BLaER1 (cell line): Measurements from ENCODE around the gene ACADM.
"Not testable (repeated sequence)": the region's sequence is repeated elsewhere in the genome, so short reads cannot be mapped to it uniquely, and the experiment has no call there.

Source experiments
- H3K27ac ChIP-seq: shearing (Covaris generic); formaldehyde crosslinking; 2 replicates; pipeline ENCODE4 v1.8.1; 2022
- H3K27me3 ChIP-seq: shearing (Covaris generic); formaldehyde crosslinking; 2 replicates; pipeline ENCODE4 v1.8.1; 2022
- H3K36me3 ChIP-seq: shearing (Covaris generic); formaldehyde crosslinking; 2 replicates; pipeline ENCODE4 v1.8.1; 2022
- H3K4me1 ChIP-seq: shearing (Covaris generic); formaldehyde crosslinking; 2 replicates; pipeline ENCODE4 v1.8.1; 2022
- H3K4me2 ChIP-seq: shearing (Covaris generic); formaldehyde crosslinking; 2 replicates; pipeline ENCODE4 v1.8.1; 2022
- H3K4me3 ChIP-seq: shearing (Covaris generic); formaldehyde crosslinking; 2 replicates; pipeline ENCODE4 v1.8.1; 2022
- H3K9ac ChIP-seq: shearing (Covaris generic); formaldehyde crosslinking; 2 replicates; pipeline ENCODE4 v1.8.1; 2022
- H3K9me3 ChIP-seq: shearing (Covaris generic); formaldehyde crosslinking; 2 replicates; pipeline ENCODE4 v1.8.1; 2022
- H4K20me1 ChIP-seq: shearing (Covaris generic); formaldehyde crosslinking; 2 replicates; pipeline ENCODE4 v1.8.1; 2022
- Cebpa-rat ChIP-seq: shearing (Covaris generic); IDR thresholded peaks from 2 replicates; pipeline ENCODE4 v1.8.1; 2022

Gene ACADM

GRCh38 chr1:75789988-75790387 is 65.5 kb downstream of the ACADM start:
- Histone ChIP-seq H3K9me3 (no peaks in the 10 kb centered on the region), H3K27me3 (no peaks in the 10 kb centered on the region), H3K9ac (peak overlapping the region; percentile 52), H3K36me3 (peaks cover 68% of the 10 kb centered on the region), H3K27ac (no peak overlapping the region), H4K20me1 (peaks cover 87% of the 10 kb centered on the region), H3K4me2 (peak overlapping the region; percentile 97), H3K4me3 (peak overlapping the region; percentile 76), H3K4me1 (peaks cover 45% of the 10 kb centered on the region)
- TF ChIP-seq Cebpa-rat, result no peak

- peaks cover 37% of the 10 kb centered on the region for H3K4me1 ChIP-seq
- TF ChIP-seq Cebpa-rat, result no peak
- peaks cover 97% of the 10 kb centered on the region for H4K20me1 ChIP-seq
- no peaks in the 10 kb centered on the region for H3K9me3 ChIP-seq
- H3K4me3 ChIP-seq, result peak overlapping the region; percentile 40; the same call in 1 of the 2 replicates
- H3K27ac ChIP-seq, result no peak overlapping the region; the same call in 1 of the 2 replicates
- peaks cover 78% of the 10 kb centered on the region for H3K36me3 ChIP-seq
- H3K9ac ChIP-seq, result peak overlapping the region; percentile 52; the same call in 1 of the 2 replicates
- H3K4me2 ChIP-seq, result peak overlapping the region; percentile 97
- H3K27me3 ChIP-seq, result no peaks in the 10 kb centered on the region
Measured at GRCh38 chr1:75791022-75791421, 66.5 kb downstream of the ACADM start.

GRCh38 chr1:75792091-75792490 is 67.6 kb downstream of the ACADM start:
- Histone ChIP-seq H3K4me2 (no peak overlapping the region), H3K9me3 (no peaks in the 10 kb centered on the region), H3K4me3 (no peak overlapping the region), H3K4me1 (peaks cover 37% of the 10 kb centered on the region), H3K36me3 (peaks cover 89% of the 10 kb centered on the region), H3K27ac (no peak overlapping the region), H4K20me1 (peaks cover 100% of the 10 kb centered on the region), H3K9ac (no peak overlapping the region), H3K27me3 (no peaks in the 10 kb centered on the region)
- TF ChIP-seq Cebpa-rat, result no peak

GRCh38 chr1:75794382-75794781 is 69.9 kb downstream of the ACADM start:
- Histone ChIP-seq H3K4me2 (no peak overlapping the region), H3K4me1 (peaks cover 22% of the 10 kb centered on the region), H3K4me3 (no peak overlapping the region), H3K27ac (no peak overlapping the region), H4K20me1 (peaks cover 89% of the 10 kb centered on the region), H3K36me3 (peaks cover 94% of the 10 kb centered on the region), H3K9me3 (no peaks in the 10 kb centered on the region), H3K9ac (no peak overlapping the region), H3K27me3 (no peaks in the 10 kb centered on the region)
- no peak for TF ChIP-seq Cebpa-rat

GRCh38 chr1:75795703-75796193 is 71.2 kb downstream of the ACADM start:
- Histone ChIP-seq H4K20me1 (peaks cover 76% of the 10 kb centered on the region), H3K4me2 (no peak overlapping the region), H3K9ac (no peak overlapping the region), H3K9me3 (no peaks in the 10 kb centered on the region), H3K27me3 (no peaks in the 10 kb centered on the region), H3K27ac (no peak overlapping the region), H3K36me3 (peaks cover 80% of the 10 kb centered on the region), H3K4me1 (peaks cover 8% of the 10 kb centered on the region), H3K4me3 (no peak overlapping the region)
- TF ChIP-seq Cebpa-rat, result no peak

- no peaks in the 10 kb centered on the region for H3K9me3 ChIP-seq
- H3K4me3 ChIP-seq, result no peak within 1 kb of the TSS
- H3K9ac ChIP-seq, result no peak within 1 kb of the TSS
- H3K36me3 ChIP-seq, result peaks cover 71% of the 10 kb centered on the region
- H3K4me2 ChIP-seq, result no peak within 1 kb of the TSS
- no peaks in the 10 kb centered on the region; the same call in 1 of the 2 replicates for H3K4me1 ChIP-seq
- no peaks in the 10 kb centered on the region for H3K27me3 ChIP-seq
- H3K27ac ChIP-seq, result no peak within 1 kb of the TSS
- H4K20me1 ChIP-seq, result peaks cover 67% of the 10 kb centered on the region
- TF ChIP-seq Cebpa-rat, result no peak
Measured at GRCh38 chr1:75796376-75797272, 72.1 kb downstream of the ACADM start, which contains the start of gene MSH4. MSH4 (plus strand) TSS chr1:75796882; CDS start chr1:75796986, 104 bp downstream.

GRCh38 chr1:75797273-75797588 is 72.7 kb downstream of the ACADM start:
- H3K9ac ChIP-seq, result no peak overlapping the region
- H3K4me2 ChIP-seq, result no peak overlapping the region
- no peak overlapping the region for H3K27ac ChIP-seq
- peaks cover 65% of the 10 kb centered on the region for H3K36me3 ChIP-seq
- H4K20me1 ChIP-seq, result peaks cover 61% of the 10 kb centered on the region
- no peaks in the 10 kb centered on the region for H3K27me3 ChIP-seq
- no peaks in the 10 kb centered on the region for H3K9me3 ChIP-seq
- no peak for TF ChIP-seq Cebpa-rat
- H3K4me3 ChIP-seq, result no peak overlapping the region
- H3K4me1 ChIP-seq, result no peaks in the 10 kb centered on the region

GRCh38 chr1:75797606-75798216 is 73.2 kb downstream of the ACADM start:
- H3K27ac ChIP-seq, result no peak overlapping the region
- no peak overlapping the region for H3K4me3 ChIP-seq
- no peak overlapping the region for H3K9ac ChIP-seq
- H3K36me3 ChIP-seq, result peaks cover 61% of the 10 kb centered on the region
- no peak overlapping the region for H3K4me2 ChIP-seq
- no peaks in the 10 kb centered on the region for H3K9me3 ChIP-seq
- no peaks in the 10 kb centered on the region for H3K4me1 ChIP-seq
- H3K27me3 ChIP-seq, result no peaks in the 10 kb centered on the region
- H4K20me1 ChIP-seq, result peaks cover 56% of the 10 kb centered on the region
- TF ChIP-seq Cebpa-rat, result no peak

GRCh38 chr1:75801480-75801879 is 77.0 kb downstream of the ACADM start:
- H3K27ac ChIP-seq, H3K9me3 ChIP-seq, H3K27me3 ChIP-seq, H3K4me2 ChIP-seq, H3K4me1 ChIP-seq, H3K4me3 ChIP-seq, H3K9ac ChIP-seq: not testable (repeated sequence)
- peaks cover 23% of the 10 kb centered on the region for H3K36me3 ChIP-seq
- H4K20me1 ChIP-seq, result peaks cover 18% of the 10 kb centered on the region

GRCh38 chr1:75808921-75809320 is 84.4 kb downstream of the ACADM start:
- no peaks in the 10 kb centered on the region for H3K4me1 ChIP-seq
- no peak for TF ChIP-seq Cebpa-rat
- no peak overlapping the region for H3K9ac ChIP-seq
- no peaks in the 10 kb centered on the region for H3K9me3 ChIP-seq
- no peaks in the 10 kb centered on the region for H3K27me3 ChIP-seq
- no peaks in the 10 kb centered on the region for H3K36me3 ChIP-seq
- no peak overlapping the region for H3K27ac ChIP-seq
- H3K4me2 ChIP-seq, result no peak overlapping the region
- no peaks in the 10 kb centered on the region for H4K20me1 ChIP-seq
- H3K4me3 ChIP-seq, result no peak overlapping the region

GRCh38 chr1:75810113-75810512 is 85.6 kb downstream of the ACADM start:
- H4K20me1 ChIP-seq, H3K36me3 ChIP-seq, H3K9me3 ChIP-seq, H3K4me1 ChIP-seq, H3K27me3 ChIP-seq, H3K27ac ChIP-seq, H3K4me2 ChIP-seq, H3K4me3 ChIP-seq, H3K9ac ChIP-seq: not testable (repeated sequence)
